GM12873 (cell line): ENCODE measurements around the gene SGTA.

Experiments
- CTCF ChIP-seq: IDR thresholded peaks from 2 replicates; pipeline ENCODE4 v1.5.1; 2012; ENCODE audit warnings: low read depth, mild to moderate bottlenecking, moderate library complexity, low read length, control low read depth; ENCODE audit not compliant: insufficient read depth; ENCODE audit errors: missing control alignments

SGTA gene

GRCh38 chr19:2768365-2769132 is 14.5 kb downstream of the SGTA start:
- TF ChIP-seq CTCF, result no peak

GRCh38 chr19:2767688-2768087 is 15.4 kb downstream of the SGTA start:
- no peak for TF ChIP-seq CTCF

- TF ChIP-seq CTCF, result no peak
Measured at GRCh38 chr19:2766594-2767372, 16.3 kb downstream of the SGTA start.

- no peak for TF ChIP-seq CTCF
Measured at GRCh38 chr19:2765376-2765775, 17.7 kb downstream of the SGTA start.

GRCh38 chr19:2764945-2765344 is 18.1 kb downstream of the SGTA start:
- TF ChIP-seq CTCF, result no peak

- no peak for TF ChIP-seq CTCF
Measured at GRCh38 chr19:2763687-2764086, 19.4 kb downstream of the SGTA start.

- TF ChIP-seq CTCF, result no peak
Measured at GRCh38 chr19:2762783-2763496, 20.1 kb downstream of the SGTA start.
